Neural progenitor cell (in vitro differentiated cells): ENCODE data around the gene UQCR11. TPM values are rescaled to one million over a fixed set of nuclear protein-coding genes. Genes with fewer than 3 reads are reported as not detected.

ENCODE experiments used
- DNase-seq: peaks from one replicate; pipeline ENCODE4 v3.0.0-alpha.2; 2016; ENCODE audit warnings: low spot score
- H2AFZ ChIP-seq: fragments of 200-600 bp; sonication (generic); replicated peaks from 2 replicates; pipeline ENCODE4 v1.6.1; 2016; ENCODE audit warnings: antibody characterized with exemption
- H3F3A ChIP-seq: fragments of 200-600 bp; sonication (generic); 2 replicates; pipeline ENCODE4 v1.6.1; 2016; ENCODE audit warnings: antibody characterized with exemption, low read depth
- H3K27ac ChIP-seq: fragments of 200-600 bp; sonication (generic); 2 replicates; pipeline ENCODE4 v1.5.1; 2016; ENCODE audit warnings: mild to moderate bottlenecking
- H3K27me3 ChIP-seq: fragments of 200-600 bp; sonication (generic); 2 replicates; pipeline ENCODE4 v1.6.1; 2016; ENCODE audit warnings: mild to moderate bottlenecking, moderate library complexity
- H3K36me3 ChIP-seq: fragments of 200-600 bp; sonication (generic); 2 replicates; pipeline ENCODE4 v1.5.1; 2016
- H3K4me1 ChIP-seq: fragments of 200-600 bp; sonication (generic); 2 replicates; pipeline ENCODE4 v1.6.1; 2016; ENCODE audit warnings: mixed run types
- H3K4me2 ChIP-seq: fragments of 200-600 bp; sonication (generic); 2 replicates; pipeline ENCODE4 v1.6.1; 2016
- H3K4me3 ChIP-seq: fragments of 200-600 bp; sonication (generic); 2 replicates; pipeline ENCODE4 v1.5.1; 2016
- H3K79me2 ChIP-seq: fragments of 200-600 bp; sonication (generic); 2 replicates; pipeline ENCODE4 v1.6.1; 2016; ENCODE audit warnings: low read depth
- H3K9ac ChIP-seq: fragments of 200-600 bp; sonication (generic); 2 replicates; pipeline ENCODE4 v1.6.1; 2016
- H3K9me3 ChIP-seq: fragments of 200-600 bp; sonication (generic); 2 replicates; pipeline ENCODE4 v1.5.1; 2016; ENCODE audit warnings: low read depth
- H4K20me1 ChIP-seq: fragments of 200-600 bp; sonication (generic); 2 replicates; pipeline ENCODE4 v1.6.1; 2016; ENCODE audit warnings: low read depth
- H3K27ac Mint-ChIP-seq: 3 replicates; pipeline ENCODE4 v1.8.0; 2021; ENCODE audit warnings: mixed read lengths
- H3K27me3 Mint-ChIP-seq: 2 replicates; pipeline ENCODE4 v1.8.0; 2022; ENCODE audit warnings: low read depth, mild to moderate bottlenecking, inconsistent platforms, moderate library complexity, mixed read lengths; ENCODE audit not compliant: insufficient read depth
- H3K36me3 Mint-ChIP-seq: 3 replicates; pipeline ENCODE4 v1.8.0; 2021; ENCODE audit warnings: mixed read lengths
- H3K4me1 Mint-ChIP-seq: 3 replicates; pipeline ENCODE4 v1.8.0; 2021; ENCODE audit warnings: mixed read lengths
- H3K4me3 Mint-ChIP-seq: 3 replicates; pipeline ENCODE4 v1.8.0; 2021; ENCODE audit warnings: mild to moderate bottlenecking, moderate library complexity, mixed read lengths
- H3K9me3 Mint-ChIP-seq: 3 replicates; pipeline ENCODE4 v1.8.0; 2020; ENCODE audit warnings: mixed read lengths
- EZH2 ChIP-seq: fragments of 200-600 bp; sonication (generic); IDR thresholded peaks from 2 replicates; pipeline ENCODE4 v1.6.1; 2017; ENCODE audit warnings: antibody characterized with exemption, mild to moderate bottlenecking, moderate library complexity
- EZH2phosphoT487 ChIP-seq: fragments of 200-600 bp; sonication (generic); IDR thresholded peaks from 2 replicates; pipeline ENCODE4 v1.6.1; 2017; ENCODE audit warnings: antibody characterized with exemption
- total RNA-seq: library from RNA; depleted of rRNA; stranded (reverse); fragments of >200 nt; gene quantifications from 2 replicates; pipeline ENCODE4 v1.2.3, GENCODE V29; 2015; ENCODE audit warnings: low replicate concordance
- TF ChIP-seq, protein P1 (sequence below): fragments of 200-600 bp; sonication (generic); IDR thresholded peaks from 2 replicates; pipeline ENCODE4 v1.5.1; 2017; ENCODE audit warnings: antibody characterized with exemption, mild to moderate bottlenecking

The UQCR11 gene
- total RNA-seq, 1 donor from 2014 or later = 37.4 TPM

DNA sequence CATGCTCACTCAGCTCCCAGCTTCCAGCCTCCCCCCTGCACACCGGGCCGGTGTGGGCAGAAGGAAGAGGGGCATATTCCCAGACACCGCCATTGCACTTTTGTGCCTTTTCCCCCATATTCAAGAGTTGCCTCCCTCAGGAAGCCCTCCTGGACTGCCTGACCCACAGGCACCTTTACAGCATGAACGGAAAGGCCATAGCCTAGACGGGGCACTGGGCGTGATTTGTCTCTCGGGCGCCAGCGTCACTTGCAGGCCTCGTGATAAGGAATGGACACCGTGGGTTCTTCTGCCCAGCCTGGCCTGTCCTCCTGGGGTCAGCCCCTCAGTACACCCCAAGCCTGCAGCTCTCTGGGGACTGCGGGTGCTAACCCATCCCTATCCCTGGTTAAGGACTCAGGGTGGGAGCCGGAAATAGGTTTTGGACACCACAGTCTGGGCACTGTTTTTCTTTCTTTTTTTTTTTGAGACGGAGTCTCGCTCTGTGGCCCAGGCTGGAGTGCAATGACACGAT is 933 bp upstream of the UQCR11 start:
- H3K27me3 ChIP-seq = no peaks in the 10 kb centered on the region
- H3K36me3 ChIP-seq = no peaks in the 10 kb centered on the region
- peaks cover 21% of the 10 kb centered on the region for H3K4me1 Mint-ChIP-seq
- H3F3A ChIP-seq = peaks cover 53% of the 10 kb centered on the region
- H3K4me3 ChIP-seq = peak overlapping the region; percentile 92
- peak overlapping the region; percentile 96 for H3K4me2 ChIP-seq
- no peak for DNase-seq
- H3K79me2 ChIP-seq = peaks cover 40% of the 10 kb centered on the region
- H3K9ac ChIP-seq = peak overlapping the region; percentile 25
- H4K20me1 ChIP-seq = peaks cover 41% of the 10 kb centered on the region
- peaks cover 17% of the 10 kb centered on the region for H3K27me3 Mint-ChIP-seq
- H3K9me3 ChIP-seq = no peaks in the 10 kb centered on the region
- H3K9me3 Mint-ChIP-seq = no peaks in the 10 kb centered on the region
- TF ChIP-seq, protein P1, sequence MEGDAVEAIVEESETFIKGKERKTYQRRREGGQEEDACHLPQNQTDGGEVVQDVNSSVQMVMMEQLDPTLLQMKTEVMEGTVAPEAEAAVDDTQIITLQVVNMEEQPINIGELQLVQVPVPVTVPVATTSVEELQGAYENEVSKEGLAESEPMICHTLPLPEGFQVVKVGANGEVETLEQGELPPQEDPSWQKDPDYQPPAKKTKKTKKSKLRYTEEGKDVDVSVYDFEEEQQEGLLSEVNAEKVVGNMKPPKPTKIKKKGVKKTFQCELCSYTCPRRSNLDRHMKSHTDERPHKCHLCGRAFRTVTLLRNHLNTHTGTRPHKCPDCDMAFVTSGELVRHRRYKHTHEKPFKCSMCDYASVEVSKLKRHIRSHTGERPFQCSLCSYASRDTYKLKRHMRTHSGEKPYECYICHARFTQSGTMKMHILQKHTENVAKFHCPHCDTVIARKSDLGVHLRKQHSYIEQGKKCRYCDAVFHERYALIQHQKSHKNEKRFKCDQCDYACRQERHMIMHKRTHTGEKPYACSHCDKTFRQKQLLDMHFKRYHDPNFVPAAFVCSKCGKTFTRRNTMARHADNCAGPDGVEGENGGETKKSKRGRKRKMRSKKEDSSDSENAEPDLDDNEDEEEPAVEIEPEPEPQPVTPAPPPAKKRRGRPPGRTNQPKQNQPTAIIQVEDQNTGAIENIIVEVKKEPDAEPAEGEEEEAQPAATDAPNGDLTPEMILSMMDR = no peak
- TF ChIP-seq EZH2phosphoT487 = peak; percentile 31
- H3K4me1 ChIP-seq = peaks cover 5% of the 10 kb centered on the region
- H3K27ac Mint-ChIP-seq = peak overlapping the region; percentile 93
- peak overlapping the region; percentile 64 for H3K27ac ChIP-seq
- peak overlapping the region; percentile 93 for H3K4me3 Mint-ChIP-seq
- H2AFZ ChIP-seq = no peak overlapping the region
- peaks cover 5% of the 10 kb centered on the region for H3K36me3 Mint-ChIP-seq

DNA sequence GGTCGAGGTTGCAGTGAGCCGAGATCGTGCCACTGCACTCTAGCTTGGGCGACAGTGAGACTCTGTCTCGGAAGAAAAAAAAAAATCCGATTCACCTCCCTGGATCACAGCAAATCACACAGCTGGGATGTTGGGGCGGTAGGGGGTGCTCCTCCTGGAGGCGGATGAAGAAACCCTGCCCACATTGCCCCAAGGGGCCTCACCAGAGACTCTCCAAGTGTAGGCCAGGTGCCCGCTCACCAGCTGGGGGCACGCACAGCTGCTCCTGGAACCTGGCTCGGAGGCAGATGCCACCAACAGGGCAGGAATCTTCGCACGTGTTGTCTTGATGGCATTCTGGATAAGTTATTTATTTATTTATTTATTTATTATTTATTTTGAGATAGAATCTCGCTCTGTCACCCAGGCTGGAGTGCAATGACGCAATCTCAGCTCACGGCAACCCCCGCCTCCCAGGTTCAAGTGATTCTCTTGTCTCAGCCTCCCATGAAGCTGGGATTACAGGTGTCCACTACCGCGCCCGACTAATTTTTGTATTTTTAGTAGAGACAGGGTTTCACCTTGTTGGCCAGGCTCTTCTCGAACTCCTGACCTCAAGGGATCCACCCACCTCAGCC is 3.1 kb downstream of the UQCR11 start:
- Histone ChIP-seq H3K4me1 (peaks cover 5% of the 10 kb centered on the region), H3K9ac (no peak overlapping the region), H3F3A (peaks cover 18% of the 10 kb centered on the region), H3K4me3 (no peak overlapping the region), H2AFZ (no peak overlapping the region), H3K27ac (no peak overlapping the region), H3K4me2 (no peak overlapping the region), H3K79me2 (peaks cover 65% of the 10 kb centered on the region), H3K36me3 (no peaks in the 10 kb centered on the region), H4K20me1 (peaks cover 64% of the 10 kb centered on the region), H3K27me3 (no peaks in the 10 kb centered on the region), H3K9me3 (no peaks in the 10 kb centered on the region)
- Mint-ChIP-seq H3K36me3 (peaks cover 9% of the 10 kb centered on the region), H3K9me3 (no peaks in the 10 kb centered on the region), H3K27ac (no peak overlapping the region), H3K4me3 (no peak overlapping the region), H3K4me1 (peaks cover 21% of the 10 kb centered on the region), H3K27me3 (peaks cover 19% of the 10 kb centered on the region)
- TF ChIP-seq, protein P1 = no peak
- TF ChIP-seq EZH2 (no peak), EZH2phosphoT487 (no peak)
- no peak for DNase-seq

DNA sequence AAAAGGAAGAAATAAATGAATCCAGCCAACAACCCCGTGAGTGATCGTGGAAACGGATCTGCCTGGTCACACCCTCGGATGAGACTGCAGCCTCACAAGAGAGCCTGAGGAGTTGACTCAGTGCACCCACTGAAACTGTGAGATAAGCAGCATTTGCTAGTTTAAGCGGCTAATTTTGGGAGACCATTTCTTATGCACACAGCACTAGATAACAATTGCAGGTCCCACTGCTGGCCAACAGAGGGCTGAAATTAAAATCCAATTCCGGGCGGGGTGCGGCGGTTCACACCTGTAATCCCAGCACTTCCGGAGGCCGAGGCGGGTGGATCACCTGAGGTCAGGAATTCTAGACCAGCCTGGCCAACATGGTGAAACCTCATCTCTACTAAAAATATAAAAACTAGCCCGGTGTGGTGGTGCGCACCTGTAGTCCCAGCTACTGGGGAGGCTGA is 3.6 kb downstream of the UQCR11 start:
- DNase-seq = no peak
- Mint-ChIP-seq H3K4me3 (no peak overlapping the region), H3K27me3 (peaks cover 15% of the 10 kb centered on the region), H3K9me3 (no peaks in the 10 kb centered on the region), H3K27ac (peak overlapping the region; percentile 60), H3K4me1 (peaks cover 19% of the 10 kb centered on the region), H3K36me3 (peaks cover 9% of the 10 kb centered on the region)
- H3K4me3 ChIP-seq = no peak overlapping the region
- H3K4me2 ChIP-seq = no peak overlapping the region
- TF ChIP-seq EZH2phosphoT487 (no peak), EZH2 (no peak)
- TF ChIP-seq, protein P1 = peak; percentile 14
- H3K9me3 ChIP-seq = no peaks in the 10 kb centered on the region
- H4K20me1 ChIP-seq = peaks cover 64% of the 10 kb centered on the region
- no peaks in the 10 kb centered on the region for H3K36me3 ChIP-seq
- H3F3A ChIP-seq = peaks cover 12% of the 10 kb centered on the region
- no peaks in the 10 kb centered on the region for H3K27me3 ChIP-seq
- no peak overlapping the region for H3K9ac ChIP-seq
- peaks cover 65% of the 10 kb centered on the region for H3K79me2 ChIP-seq
- H2AFZ ChIP-seq = no peak overlapping the region
- H3K4me1 ChIP-seq = peaks cover 5% of the 10 kb centered on the region
- no peak overlapping the region for H3K27ac ChIP-seq
